Measurements from ENCODE around the gene ETV4. TPM values are rescaled to one million over a fixed set of nuclear protein-coding genes. Genes with fewer than 3 reads are reported as not detected.

Gene ETV4
- total RNA-seq, 2 donors from 2014 or later, result 1.4 to 9.0 TPM

DNA sequence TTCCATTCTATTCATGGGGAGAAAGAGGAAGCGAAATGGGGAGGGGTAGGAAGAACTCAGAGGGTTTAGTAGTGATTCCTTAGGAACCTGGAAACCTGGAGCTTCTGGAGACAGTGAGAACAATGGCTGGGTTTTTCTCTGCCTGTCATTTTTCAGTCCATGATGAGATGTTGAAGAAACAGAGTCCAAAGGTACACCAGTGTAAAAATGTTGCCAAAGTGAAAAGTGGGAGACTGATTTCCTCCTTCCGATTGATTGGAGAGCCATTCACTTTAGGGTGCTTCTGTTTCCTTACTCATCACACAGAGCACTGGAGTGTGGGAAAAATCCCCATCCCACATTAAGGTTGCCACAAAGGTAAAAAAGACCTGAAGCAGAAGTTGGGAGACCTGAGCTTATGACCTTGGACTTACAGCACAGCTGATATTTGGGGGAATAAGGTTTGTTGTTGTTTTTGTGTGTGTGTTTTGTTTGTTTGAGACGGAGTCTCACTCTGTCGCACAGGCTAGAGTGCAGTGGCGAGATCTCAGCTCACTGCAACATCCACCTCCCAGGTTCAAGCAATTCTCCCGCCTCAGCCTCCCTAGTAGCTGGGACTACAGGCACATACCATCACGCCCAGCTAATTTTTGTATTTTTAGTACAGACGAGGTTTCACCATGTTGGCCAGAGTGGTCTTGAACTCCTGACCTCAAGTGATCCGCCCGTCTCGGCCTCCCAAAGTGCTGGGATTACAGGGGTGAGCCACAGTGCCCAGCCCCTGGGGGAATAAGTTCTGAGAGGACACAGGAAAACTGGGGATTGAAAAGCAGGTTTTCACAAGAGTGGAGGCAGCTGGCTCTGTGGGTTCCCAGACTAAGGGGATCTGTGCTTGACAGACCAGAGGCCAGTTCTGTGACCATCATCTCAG, 63.8 kb downstream of the ETV4 start:
- Histone ChIP-seq H3K27me3 (no peaks in the 10 kb centered on the region), H3K9ac (ENCODE audit: low read depth in 2 of 2, low read length in 2 of 2) (no peak overlapping the region), H3K36me3 (no peaks in the 10 kb centered on the region), H3K27ac (no peak overlapping the region), H3K4me1 (peaks cover 13% of the 10 kb centered on the region), H3K4me3 (no peak overlapping the region), H3K9me3 (no peaks in the 10 kb centered on the region)
- DNase-seq, result no peak
- no peak for TF ChIP-seq CTCF (IDR thresholded peaks at IDR 0.05)
- intact Hi-C loops (cut with DNase I), result loop anchor here (1.0 kb wide), 1 partner anchor 88 kb away; no protein-coding TSS in a partner anchor

GRCh38 chr17:43479948-43480347, 66.2 kb downstream of the ETV4 start:
- no peak for TF ChIP-seq CTCF (IDR thresholded peaks at IDR 0.05)
- Histone ChIP-seq H3K9me3 (no peaks in the 10 kb centered on the region), H3K9ac (ENCODE audit: low read depth in 2 of 2, low read length in 2 of 2) (no peak overlapping the region), H3K27me3 (no peaks in the 10 kb centered on the region), H3K4me1 (peaks cover 9% of the 10 kb centered on the region), H3K27ac (no peak overlapping the region), H3K4me3 (no peak overlapping the region), H3K36me3 (no peaks in the 10 kb centered on the region)
- intact Hi-C loops (cut with DNase I), result no loop called here
- DNase-seq, result no peak

Other genes starting within 250 kb of the ETV4 start
- 1 to 10 TPM; 2.0 to 5.7 TPM for gene ARL4D, start 147.3 kb downstream of the ETV4 start, total RNA-seq
- gene DHX8, start 62.4 kb downstream of the ETV4 start, total RNA-seq, result 10 to 100 TPM; 44.5 to 47.6 TPM
- 1 to 10 TPM in 1 of 2 donors, under 1 TPM in 1; 0.64 to 4.1 TPM for gene MEOX1, start 115.6 kb upstream of the ETV4 start, total RNA-seq
- not detected for gene SOST, start 212.5 kb upstream of the ETV4 start, total RNA-seq
- gene DUSP3, start 232.6 kb upstream of the ETV4 start, total RNA-seq, result 10 to 100 TPM; 43.4 to 68.7 TPM
- not detected for gene CFAP97D1, start 234.1 kb upstream of the ETV4 start, total RNA-seq